ENCODE measurements around the gene PEX16.

DNA sequence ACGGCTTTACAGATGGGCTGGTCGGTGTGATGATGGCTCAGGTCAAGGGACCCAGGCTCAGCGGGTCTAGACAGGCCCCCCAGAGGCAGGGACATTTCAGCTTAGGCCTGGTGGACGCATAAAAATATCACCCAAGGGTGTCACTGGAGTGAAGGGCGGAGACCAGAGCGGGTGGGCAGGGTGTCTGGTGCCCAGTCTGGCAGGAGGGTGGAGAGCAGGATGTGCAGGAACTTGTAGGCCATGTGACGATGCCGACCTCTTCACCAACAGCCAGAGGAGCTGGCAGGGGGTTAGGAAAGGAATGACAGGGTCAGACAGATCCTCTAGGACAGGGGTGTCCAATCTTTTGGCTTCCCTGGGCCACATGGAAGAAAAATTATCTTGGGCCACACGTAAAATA is 27.7 kb downstream of the PEX16 start:
- TF ChIP-seq POLR2A (IDR thresholded peaks at IDR 0.05) (no peak), EP300 (IDR thresholded peaks at IDR 0.05) (no peak)
- TF ChIP-seq, protein P1, sequence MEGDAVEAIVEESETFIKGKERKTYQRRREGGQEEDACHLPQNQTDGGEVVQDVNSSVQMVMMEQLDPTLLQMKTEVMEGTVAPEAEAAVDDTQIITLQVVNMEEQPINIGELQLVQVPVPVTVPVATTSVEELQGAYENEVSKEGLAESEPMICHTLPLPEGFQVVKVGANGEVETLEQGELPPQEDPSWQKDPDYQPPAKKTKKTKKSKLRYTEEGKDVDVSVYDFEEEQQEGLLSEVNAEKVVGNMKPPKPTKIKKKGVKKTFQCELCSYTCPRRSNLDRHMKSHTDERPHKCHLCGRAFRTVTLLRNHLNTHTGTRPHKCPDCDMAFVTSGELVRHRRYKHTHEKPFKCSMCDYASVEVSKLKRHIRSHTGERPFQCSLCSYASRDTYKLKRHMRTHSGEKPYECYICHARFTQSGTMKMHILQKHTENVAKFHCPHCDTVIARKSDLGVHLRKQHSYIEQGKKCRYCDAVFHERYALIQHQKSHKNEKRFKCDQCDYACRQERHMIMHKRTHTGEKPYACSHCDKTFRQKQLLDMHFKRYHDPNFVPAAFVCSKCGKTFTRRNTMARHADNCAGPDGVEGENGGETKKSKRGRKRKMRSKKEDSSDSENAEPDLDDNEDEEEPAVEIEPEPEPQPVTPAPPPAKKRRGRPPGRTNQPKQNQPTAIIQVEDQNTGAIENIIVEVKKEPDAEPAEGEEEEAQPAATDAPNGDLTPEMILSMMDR (IDR thresholded peaks at IDR 0.05): no peak

Data from gastroesophageal sphincter (tissue), 3 donors.